Measurements from ENCODE around the gene KLHL29. TPM values are rescaled to one million over a fixed set of nuclear protein-coding genes. Genes with fewer than 3 reads are reported as not detected.
"Not testable (repeated sequence)": the region's sequence is repeated elsewhere in the genome, so short reads cannot be mapped to it uniquely, and the experiment has no call there.

KLHL29 gene
- total and polyA plus RNA-seq, 2 experiments from 2014 or later, result 1.9 to 6.4 TPM

- no peak overlapping the region for H3K4me3 ChIP-seq
- H3K36me3 ChIP-seq (ENCODE audit: low read depth), result no peaks in the 10 kb centered on the region
- 97 to 98% methylated on average over 4 of the region's 4 CpGs for WGBS, 2 experiments (ENCODE audit: low coverage in 1 of 2, low lambda C conversion rate in 2 of 2, missing lambda C conversion rate in 2 of 2)
- H2AFZ ChIP-seq, result no peak overlapping the region
- H4K20me1 ChIP-seq (ENCODE audit: insufficient read depth), result 0 out of 2 replicates have a peak, but pooled peaks cover 4% of the 10 kb centered on the region
- no peaks in the 10 kb centered on the region for H3K4me1 ChIP-seq (ENCODE audit: insufficient read depth)
- DNase-seq, result no peak
- TF ChIP-seq EZH2 (IDR thresholded peaks at IDR 0.05; ENCODE audit: insufficient read depth, poor library complexity, severe bottlenecking) (no peak), EZH2phosphoT487 (IDR thresholded peaks at IDR 0.05; ENCODE audit: insufficient read depth, low read depth) (no peak)
- H3K9ac ChIP-seq, result no peak overlapping the region
- H3F3A ChIP-seq (ENCODE audit: insufficient read depth), result no peaks in the 10 kb centered on the region
- no peaks in the 10 kb centered on the region for H3K27me3 ChIP-seq (replicated peaks; ENCODE audit: insufficient read depth)
- H3K9me3 ChIP-seq (ENCODE audit: low read depth), result no peaks in the 10 kb centered on the region
- H3K4me2 ChIP-seq (ENCODE audit: unreplicated experiment), result no peak overlapping the region
- H3K9me2 ChIP-seq (ENCODE audit: insufficient read depth), result no peaks in the 10 kb centered on the region
- H3K27ac ChIP-seq, result no peak overlapping the region
- peaks cover 66% of the 10 kb centered on the region for H3K79me2 ChIP-seq (ENCODE audit: insufficient read depth)
- in situ Hi-C loops (cut with MboI), result loop anchor here (25.0 kb wide), 1 partner anchor 373 kb away; no protein-coding TSS in a partner anchor
Measured at GRCh38 chr2:23388756-23389514, 4.0 kb downstream of the KLHL29 start.

GRCh38 chr2:23390152-23390551 lies 5.2 kb downstream of the KLHL29 start:
- Histone ChIP-seq H3K27ac (no peak overlapping the region), H3K4me2 (ENCODE audit: unreplicated experiment) (no peak overlapping the region), H3K4me3 (no peak overlapping the region), H3K9ac (no peak overlapping the region), H3K4me1 (ENCODE audit: insufficient read depth) (no peaks in the 10 kb centered on the region), H3K9me2 (ENCODE audit: insufficient read depth) (no peaks in the 10 kb centered on the region), H2AFZ (no peak overlapping the region), H4K20me1 (ENCODE audit: insufficient read depth) (0 out of 2 replicates have a peak, but pooled peaks cover 4% of the 10 kb centered on the region), H3K9me3 (ENCODE audit: low read depth) (no peaks in the 10 kb centered on the region), H3K27me3 (replicated peaks; ENCODE audit: insufficient read depth) (no peaks in the 10 kb centered on the region), H3K79me2 (ENCODE audit: insufficient read depth) (peaks cover 79% of the 10 kb centered on the region), H3K36me3 (ENCODE audit: low read depth) (no peaks in the 10 kb centered on the region), H3F3A (ENCODE audit: insufficient read depth) (no peaks in the 10 kb centered on the region)
- TF ChIP-seq EZH2 (IDR thresholded peaks at IDR 0.05; ENCODE audit: insufficient read depth, poor library complexity, severe bottlenecking), result no peak
- TF ChIP-seq EZH2phosphoT487 (IDR thresholded peaks at IDR 0.05; ENCODE audit: insufficient read depth, low read depth), result no peak
- DNase-seq, result no peak
- in situ Hi-C loops (cut with MboI), result loop anchor here (25.0 kb wide), 1 partner anchor 372 kb away; no protein-coding TSS in a partner anchor
- WGBS, 2 experiments (ENCODE audit: low coverage in 1 of 2, low lambda C conversion rate in 2 of 2, missing lambda C conversion rate in 2 of 2), result 94 to 98% methylated on average over 11 of the region's 11 CpGs

- in situ Hi-C loops (cut with MboI), result loop anchor here (25.0 kb wide), 1 partner anchor 371 kb away; no protein-coding TSS in a partner anchor
- 82 to 85% methylated on average over 10 of the region's 10 CpGs for WGBS, 2 experiments (ENCODE audit: low coverage in 1 of 2, low lambda C conversion rate in 2 of 2, missing lambda C conversion rate in 2 of 2)
Measured at GRCh38 chr2:23391237-23391736, 6.3 kb downstream of the KLHL29 start.

GRCh38 chr2:23393722-23394121 lies 8.7 kb downstream of the KLHL29 start:
- TF ChIP-seq EZH2phosphoT487 (IDR thresholded peaks at IDR 0.05; ENCODE audit: insufficient read depth, low read depth) (no peak), EZH2 (IDR thresholded peaks at IDR 0.05; ENCODE audit: insufficient read depth, poor library complexity, severe bottlenecking) (no peak)
- WGBS, 2 experiments (ENCODE audit: low coverage in 1 of 2, low lambda C conversion rate in 2 of 2, missing lambda C conversion rate in 2 of 2), result 89 to 94% methylated on average over 8 of the region's 8 CpGs
- no peaks in the 10 kb centered on the region for H3K36me3 ChIP-seq (ENCODE audit: low read depth)
- H3K27me3 ChIP-seq (replicated peaks; ENCODE audit: insufficient read depth), result no peaks in the 10 kb centered on the region
- H3K27ac ChIP-seq, result no peak overlapping the region
- no peaks in the 10 kb centered on the region for H4K20me1 ChIP-seq (ENCODE audit: insufficient read depth)
- in situ Hi-C loops (cut with MboI), result loop anchor here (25.0 kb wide), 1 partner anchor 369 kb away; no protein-coding TSS in a partner anchor
- no peak overlapping the region for H2AFZ ChIP-seq
- no peaks in the 10 kb centered on the region for H3F3A ChIP-seq (ENCODE audit: insufficient read depth)
- H3K4me3 ChIP-seq, result no peak overlapping the region
- no peak for DNase-seq
- H3K79me2 ChIP-seq (ENCODE audit: insufficient read depth), result peaks cover 89% of the 10 kb centered on the region
- H3K4me1 ChIP-seq (ENCODE audit: insufficient read depth), result no peaks in the 10 kb centered on the region
- H3K9me2 ChIP-seq (ENCODE audit: insufficient read depth), result no peaks in the 10 kb centered on the region
- no peak overlapping the region for H3K9ac ChIP-seq
- H3K4me2 ChIP-seq (ENCODE audit: unreplicated experiment), result no peak overlapping the region
- H3K9me3 ChIP-seq (ENCODE audit: low read depth), result no peaks in the 10 kb centered on the region

More at GRCh38 chr2:23391237-23391736, 6.3 kb downstream of the KLHL29 start:
- H3K4me1 ChIP-seq (ENCODE audit: insufficient read depth); H3K9ac ChIP-seq; DNase-seq; H4K20me1 ChIP-seq (ENCODE audit: insufficient read depth); H3K4me2 ChIP-seq (ENCODE audit: unreplicated experiment); H3K36me3 ChIP-seq (ENCODE audit: low read depth); H3K27ac ChIP-seq; H3K27me3 ChIP-seq (replicated peaks; ENCODE audit: insufficient read depth); H3K9me2 ChIP-seq (ENCODE audit: insufficient read depth); H3K4me3 ChIP-seq; H2AFZ ChIP-seq; H3K9me3 ChIP-seq (ENCODE audit: low read depth); H3F3A ChIP-seq (ENCODE audit: insufficient read depth): not testable (repeated sequence)
- H3K79me2 ChIP-seq (ENCODE audit: insufficient read depth), result peaks cover 89% of the 10 kb centered on the region

Measured in GM23248 (cell line).